ENCODE measurements around the gene CIBAR2.
"Not testable (repeated sequence)": the region's sequence is repeated elsewhere in the genome, so short reads cannot be mapped to it uniquely, and the experiment has no call there.

Gene CIBAR2

GRCh38 chr16:85127379-85127723 lies 15.1 kb upstream of the CIBAR2 start:
- no peak for DNase-seq

- peak; percentile 47 for DNase-seq
Observed at GRCh38 chr16:85126705-85127378, 14.6 kb upstream of the CIBAR2 start.

- no peak for DNase-seq
Observed at GRCh38 chr16:85126394-85126704, 14.1 kb upstream of the CIBAR2 start.

GRCh38 chr16:85125570-85126393 lies 13.5 kb upstream of the CIBAR2 start:
- DNase-seq: no peak

GRCh38 chr16:85124636-85125346 lies 12.5 kb upstream of the CIBAR2 start:
- DNase-seq: no peak

- no peak for DNase-seq
Observed at GRCh38 chr16:85123891-85124635, 11.8 kb upstream of the CIBAR2 start.

GRCh38 chr16:85123441-85123840 lies 11.2 kb upstream of the CIBAR2 start:
- DNase-seq: not testable (repeated sequence)

GRCh38 chr16:85120006-85120340 lies 7.7 kb upstream of the CIBAR2 start:
- no peak for DNase-seq

GRCh38 chr16:85117418-85117817 lies 5.1 kb upstream of the CIBAR2 start:
- no peak for DNase-seq

- peak; percentile 98 for DNase-seq
Observed at GRCh38 chr16:85114909-85115567, 2.8 kb upstream of the CIBAR2 start.

GRCh38 chr16:85113913-85114312 lies 1.6 kb upstream of the CIBAR2 start:
- DNase-seq: no peak

GRCh38 chr16:85113168-85113733 lies 979 bp upstream of the CIBAR2 start:
- DNase-seq: no peak

GRCh38 chr16:85111184-85111583 lies 1.1 kb downstream of the CIBAR2 start:
- no peak for DNase-seq

GRCh38 chr16:85110105-85110504 lies 2.2 kb downstream of the CIBAR2 start:
- no peak for DNase-seq

GRCh38 chr16:85107532-85107931 lies 4.7 kb downstream of the CIBAR2 start:
- DNase-seq: no peak

GRCh38 chr16:85107083-85107482 lies 5.2 kb downstream of the CIBAR2 start:
- DNase-seq: no peak

GRCh38 chr16:85105475-85105874 lies 6.8 kb downstream of the CIBAR2 start:
- no peak for DNase-seq

- DNase-seq: no peak
Observed at GRCh38 chr16:85104821-85105391, 7.4 kb downstream of the CIBAR2 start.

- no peak for DNase-seq
Observed at GRCh38 chr16:85104147-85104546, 8.1 kb downstream of the CIBAR2 start.

GRCh38 chr16:85103114-85104079 lies 8.9 kb downstream of the CIBAR2 start:
- no peak for DNase-seq

Measured in stimulated activated CD8-positive, alpha-beta memory T cell treated with anti-CD3 and anti-CD28 coated beads, Interleukin-4, amount 100 ng/mL, for 48 hours (primary cell).